ENCODE results near the gene BAX.

The BAX gene

DNA sequence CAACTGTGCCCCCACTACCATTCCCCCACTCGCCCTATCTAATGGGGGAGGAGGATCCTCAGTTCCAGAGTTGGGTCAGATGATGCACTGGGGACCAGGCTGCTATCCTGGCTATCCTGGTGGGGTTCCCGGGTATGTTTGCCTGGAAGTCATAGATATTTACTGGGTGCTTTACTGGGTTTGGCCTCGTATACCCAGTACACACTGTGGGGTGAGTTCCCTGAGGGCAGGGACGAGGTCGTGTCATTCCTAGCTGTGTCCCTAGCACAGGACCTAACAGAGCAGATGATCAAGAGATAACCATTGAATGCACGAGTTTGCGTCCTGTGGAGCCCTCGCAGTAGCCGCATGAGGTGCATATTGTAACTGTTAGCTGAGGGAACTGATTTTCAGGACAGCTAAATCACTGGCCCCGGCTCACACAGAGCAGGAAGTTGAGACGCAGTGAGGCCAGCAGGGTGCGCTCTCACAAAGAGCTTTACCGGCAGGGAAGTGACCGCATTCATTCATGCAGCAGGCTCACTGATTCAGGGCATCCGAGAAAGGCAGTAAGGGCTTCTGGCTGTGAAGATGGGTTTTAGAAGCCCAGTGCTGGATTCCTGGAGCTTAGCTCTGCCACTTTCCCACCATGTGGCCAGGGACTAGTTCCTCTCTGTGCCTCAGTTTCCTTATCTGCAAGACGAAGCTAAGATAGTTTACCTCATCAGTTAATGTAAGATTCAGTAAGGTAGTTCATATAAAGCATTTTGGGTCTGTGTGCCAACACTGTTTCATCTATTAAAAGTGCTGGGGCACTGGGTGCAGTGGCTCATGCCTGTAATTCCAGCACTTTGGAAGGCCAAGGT is 45.0 kb downstream of the BAX start:
- DNase-seq (ENCODE audit: low read depth, low spot score): peak; percentile 60
- H3K4me3 ChIP-seq (ENCODE audit: low read length): no peak overlapping the region

GRCh38 chr19:49004133-49004532 is 49.5 kb downstream of the BAX start:
- H3K4me3 ChIP-seq (ENCODE audit: low read length): no peak overlapping the region
- no peak for DNase-seq (ENCODE audit: low read depth, low spot score)

GRCh38 chr19:49004964-49005614 is 50.4 kb downstream of the BAX start:
- no peak overlapping the region for H3K4me3 ChIP-seq (ENCODE audit: low read length)
- no peak for DNase-seq (ENCODE audit: low read depth, low spot score)

GRCh38 chr19:49006905-49007304 is 52.2 kb downstream of the BAX start:
- no peak for DNase-seq (ENCODE audit: low read depth, low spot score)
- H3K4me3 ChIP-seq (ENCODE audit: low read length): no peak overlapping the region

- no peak overlapping the region for H3K4me3 ChIP-seq (ENCODE audit: low read length)
These were observed 55.2 kb downstream of the BAX start for GRCh38 chr19:49009828-49010227.

GRCh38 chr19:49010453-49010852 is 55.8 kb downstream of the BAX start:
- DNase-seq (ENCODE audit: low read depth, low spot score): no peak
- H3K4me3 ChIP-seq (ENCODE audit: low read length): no peak overlapping the region

More at GRCh38 chr19:49009828-49010227, 55.2 kb downstream of the BAX start:
- no peak for DNase-seq (ENCODE audit: low read depth, low spot score)

DNA sequence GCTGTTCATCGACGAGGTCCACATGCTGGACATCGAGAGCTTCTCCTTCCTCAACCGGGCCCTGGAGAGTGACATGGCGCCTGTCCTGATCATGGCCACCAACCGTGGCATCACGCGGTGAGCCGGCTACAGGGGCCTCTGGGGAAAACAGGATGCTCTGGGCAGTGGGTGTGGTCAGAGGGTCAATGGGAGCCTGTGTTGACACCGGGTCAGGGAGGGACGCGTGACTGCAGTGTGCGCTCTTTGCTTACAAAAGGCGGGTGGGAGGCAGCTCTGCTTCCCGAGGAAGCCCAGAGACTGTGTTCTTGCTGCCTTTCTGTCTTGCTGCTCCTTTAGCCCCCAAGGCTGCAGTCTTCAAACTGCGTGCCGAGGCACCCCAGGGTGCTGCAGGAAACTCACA is 56.5 kb downstream of the BAX start:
- DNase-seq (ENCODE audit: low read depth, low spot score): no peak
- H3K4me3 ChIP-seq (ENCODE audit: low read length): no peak overlapping the region

Measured in Jurkat, Clone E6-1 (cell line).